Skin of body (tissue), 2 donors: ENCODE measurements around the gene ASPA. TPM values are rescaled to one million over a fixed set of nuclear protein-coding genes. Genes with fewer than 3 reads are reported as not detected.
A peak's percentile ranks its signal among the peaks of the same experiment; 100 is the strongest.
"Not testable (repeated sequence)": the region's sequence is repeated elsewhere in the genome, so short reads cannot be mapped to it uniquely, and the experiment has no call there.

Experiments used
- DNase-seq: peaks from one replicate; lab custom pipeline; 2025; lab: John Stamatoyannopoulos, UW
- total RNA-seq: library from RNA; depleted of rRNA; stranded (reverse); fragments of >200 nt; gene quantifications from one replicate; pipeline ENCODE4 v1.2.3, GENCODE V29; 2014

ASPA gene
- total RNA-seq, result 5.5 TPM

DNA sequence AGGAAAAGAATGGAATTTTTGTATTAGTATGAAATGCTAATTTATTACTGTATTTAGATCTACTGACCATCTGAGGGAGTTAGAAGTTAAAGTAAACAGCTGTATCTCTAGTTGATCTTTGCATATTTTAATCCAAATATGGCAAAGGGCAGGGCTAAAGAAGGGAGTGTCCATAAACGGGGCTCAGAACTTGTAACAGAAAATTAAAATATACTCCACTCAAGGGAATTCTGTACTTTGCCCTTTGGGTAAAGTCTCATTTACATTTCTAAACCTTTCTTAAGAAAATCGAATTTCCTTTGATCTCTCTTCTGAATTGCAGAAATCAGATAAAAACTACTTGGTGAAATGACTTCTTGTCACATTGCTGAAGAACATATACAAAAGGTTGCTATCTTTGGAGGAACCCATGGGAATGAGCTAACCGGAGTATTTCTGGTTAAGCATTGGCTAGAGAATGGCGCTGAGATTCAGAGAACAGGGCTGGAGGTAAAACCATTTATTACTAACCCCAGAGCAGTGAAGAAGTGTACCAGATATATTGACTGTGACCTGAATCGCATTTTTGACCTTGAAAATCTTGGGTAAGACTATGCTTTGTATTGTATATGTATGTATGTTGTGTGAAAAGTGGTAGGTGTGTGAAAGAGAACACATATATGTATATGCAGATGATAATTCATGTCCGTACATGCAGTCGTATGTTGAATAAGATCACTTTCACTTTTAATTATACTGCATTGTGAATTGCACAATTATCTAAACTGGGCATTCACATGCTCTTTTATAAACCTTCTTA lies at the start of gene ASPA:
ASPA (plus strand) TSS at position 186 of the 799 bp plus-strand sequence; CDS start at position 349, 163 bp downstream.
- peak; percentile 41 for DNase-seq

GRCh38 chr17:3433215-3433614 lies 42.6 kb upstream of the ASPA start:
- DNase-seq, result not testable (repeated sequence)

DNA sequence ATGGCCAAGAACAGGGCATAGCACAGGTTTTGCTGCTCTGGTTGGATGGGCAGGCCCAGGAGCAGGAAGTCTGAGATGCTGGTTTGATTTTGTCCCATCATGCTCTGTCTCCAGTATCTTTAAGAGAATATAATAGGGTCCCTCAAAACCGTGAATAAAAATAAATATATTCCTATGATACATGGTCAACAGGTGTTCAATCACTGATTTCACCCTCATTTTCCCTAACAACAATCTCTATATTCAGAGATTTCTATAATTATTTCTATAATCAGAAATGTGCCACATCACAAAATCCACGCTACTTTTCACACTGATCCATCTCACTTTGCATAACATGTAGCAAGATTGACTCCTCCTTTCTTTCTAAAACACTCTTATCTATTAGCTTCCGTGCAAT lies 42.1 kb upstream of the ASPA start, which contains the start of gene OR1E2:
OR1E2 (minus strand) TSS at position 101 of the 400 bp plus-strand sequence; CDS start at position 101, 0 bp downstream.
- no peak for DNase-seq

DNA sequence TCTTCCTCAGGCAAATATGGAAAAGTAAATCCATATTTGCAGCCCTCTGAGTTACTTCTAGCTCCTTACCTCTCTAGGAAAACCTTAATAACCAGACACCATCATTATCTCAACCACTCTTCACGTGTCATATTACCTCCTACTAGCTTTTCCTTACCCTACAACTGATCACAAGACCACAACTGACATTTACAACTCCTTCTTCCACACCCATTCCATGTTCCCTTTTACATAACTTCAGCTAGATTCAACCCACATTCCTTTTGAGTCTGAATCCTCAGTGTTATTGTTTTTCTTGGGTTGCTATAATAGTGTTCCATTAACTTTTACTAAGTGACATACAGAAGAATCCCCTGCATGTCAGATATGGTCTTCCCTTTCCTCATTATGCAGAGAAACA lies 37.4 kb upstream of the ASPA start:
- DNase-seq, result no peak

- DNase-seq, result no peak
Observed at GRCh38 chr17:3440451-3440850, 35.3 kb upstream of the ASPA start.

DNA sequence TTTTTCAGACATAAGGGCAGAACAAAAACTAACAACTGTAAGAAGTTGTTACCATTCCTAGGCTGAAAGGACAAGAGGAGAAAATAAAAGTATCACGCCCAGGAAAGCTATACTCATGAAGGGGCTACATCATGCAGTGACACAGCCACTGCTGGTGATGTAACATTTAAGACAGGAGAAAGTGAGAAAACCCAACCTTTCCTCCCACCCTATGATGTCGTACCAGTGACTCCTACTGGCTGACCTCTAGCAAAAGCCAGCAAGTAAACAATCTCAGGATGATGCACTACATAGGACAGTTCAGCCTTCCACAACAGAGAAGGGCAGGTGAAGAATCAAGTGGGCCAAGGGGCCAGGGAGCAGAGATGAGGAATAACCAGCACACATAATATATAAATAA lies 28.2 kb upstream of the ASPA start:
- no peak for DNase-seq

DNA sequence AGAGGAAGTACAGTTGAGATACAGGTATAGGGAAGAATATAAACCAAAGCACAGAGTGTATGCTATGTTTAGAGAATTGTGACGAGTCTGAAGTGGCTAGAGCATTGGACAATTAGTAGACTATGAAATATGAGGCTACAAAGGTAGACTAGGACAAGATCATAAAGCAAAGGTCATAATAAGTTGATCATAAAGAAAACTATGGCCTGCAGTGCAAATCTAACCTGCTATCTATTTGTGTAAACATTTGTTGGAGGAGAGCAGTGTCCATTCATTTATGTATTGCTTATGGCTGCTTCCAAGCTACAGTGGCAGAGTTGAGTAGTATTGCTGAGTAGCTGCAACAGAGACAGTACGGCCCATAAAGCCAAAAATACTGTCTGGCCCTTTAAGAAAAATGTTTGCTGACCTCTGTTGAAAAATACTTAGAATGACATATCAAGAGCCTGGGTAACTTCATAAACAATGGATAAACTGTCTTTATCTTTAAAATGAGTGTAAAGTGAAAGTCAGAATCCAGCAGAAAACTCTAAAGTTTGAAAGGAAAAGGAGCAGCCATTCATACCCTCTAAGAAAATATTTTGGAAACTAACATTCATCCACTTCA lies 27.6 kb upstream of the ASPA start:
- no peak for DNase-seq

GRCh38 chr17:3466355-3466754 lies 9.4 kb upstream of the ASPA start:
- not testable (repeated sequence) for DNase-seq

DNA sequence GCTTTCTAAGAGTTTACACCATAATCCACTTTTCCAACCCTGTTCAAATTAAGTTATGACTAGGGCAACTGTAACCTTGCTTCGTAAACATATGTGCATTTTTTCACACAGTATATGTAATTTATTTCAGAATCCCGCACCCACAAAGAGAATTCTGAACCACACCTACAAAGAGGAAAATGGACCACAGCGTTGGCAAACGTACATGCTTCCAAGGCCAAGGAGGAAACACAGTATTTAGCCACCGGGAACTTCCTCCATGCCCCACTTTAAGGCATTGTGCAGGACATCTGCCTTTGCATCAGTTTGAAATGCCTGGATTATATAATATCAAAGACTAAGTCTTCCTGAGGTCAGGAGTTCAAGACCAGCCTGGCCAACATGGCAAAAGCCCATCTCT lies 6.3 kb upstream of the ASPA start:
- DNase-seq, result no peak

GRCh38 chr17:3471599-3471998 lies 4.2 kb upstream of the ASPA start, which contains the start of gene SPATA22:
Gene SPATA22, minus strand, starts transcription at chr17:3471819. Its CDS starts 2,494 bp downstream, at chr17:3469325.
- no peak for DNase-seq

GRCh38 chr17:3472137-3472536 lies 3.7 kb upstream of the ASPA start:
- no peak for DNase-seq

DNA sequence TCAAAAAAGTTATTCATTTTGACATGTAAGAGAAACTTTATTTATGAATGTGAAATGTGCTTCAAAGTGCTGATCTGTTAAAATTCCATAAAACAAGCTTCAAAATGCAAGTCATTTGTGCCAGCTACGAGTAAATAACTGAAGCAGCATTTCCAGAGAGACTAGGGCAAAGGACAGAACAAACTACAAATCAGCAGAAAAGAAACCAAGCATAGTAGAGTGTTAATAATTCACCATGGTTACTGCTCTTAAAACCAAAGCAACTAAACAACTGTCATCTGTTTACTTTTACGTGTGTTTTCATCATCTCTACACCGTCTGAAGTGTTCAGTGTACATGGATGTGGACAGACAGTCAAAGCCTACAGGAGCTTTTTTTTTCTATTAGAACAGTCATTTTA lies 1.6 kb upstream of the ASPA start:
- DNase-seq, result peak; percentile 76

DNA sequence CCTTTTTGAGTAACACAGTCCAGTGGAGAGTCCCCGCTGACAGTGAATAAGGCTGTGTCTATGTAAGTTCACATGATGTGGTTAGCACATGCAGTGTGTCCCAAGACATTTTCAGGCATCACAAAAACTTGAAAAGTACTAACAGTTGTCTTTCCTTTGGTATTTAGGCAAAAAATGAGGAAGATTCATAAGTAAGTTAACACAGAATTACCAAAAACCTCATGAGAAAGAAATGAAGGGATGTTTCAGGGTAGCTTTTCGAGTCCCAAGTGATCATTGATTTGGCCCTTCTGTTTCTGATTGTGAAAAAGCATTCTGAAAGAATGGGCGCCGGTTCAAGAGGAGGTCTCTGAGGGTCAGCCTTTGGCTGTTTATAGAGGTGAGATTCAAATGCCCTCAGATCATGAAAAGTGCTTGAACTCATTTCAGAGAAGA lies 529 bp upstream of the ASPA start:
- peak; percentile 73 for DNase-seq

GRCh38 chr17:3479988-3480387 lies 4.2 kb downstream of the ASPA start:
- no peak for DNase-seq

DNA sequence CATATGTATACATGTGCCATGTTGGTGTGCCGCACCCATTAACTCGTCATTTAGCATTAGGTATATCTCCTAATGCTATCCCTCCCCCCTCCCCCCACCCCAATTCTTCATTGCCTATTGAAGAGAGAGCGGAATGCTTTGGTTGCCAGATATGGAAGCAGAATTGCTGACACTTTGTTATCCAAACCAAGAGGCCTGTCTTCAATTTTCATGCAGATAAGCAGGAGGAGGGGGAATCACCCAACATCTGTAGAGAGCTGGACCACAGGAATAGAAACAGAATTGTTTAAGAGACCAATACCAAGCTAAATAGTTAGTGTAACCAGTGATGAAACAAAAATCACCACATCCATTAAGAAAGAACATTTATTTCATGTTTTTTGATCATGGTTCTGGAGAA lies 7.1 kb downstream of the ASPA start:
- DNase-seq, result peak; percentile 1

DNA sequence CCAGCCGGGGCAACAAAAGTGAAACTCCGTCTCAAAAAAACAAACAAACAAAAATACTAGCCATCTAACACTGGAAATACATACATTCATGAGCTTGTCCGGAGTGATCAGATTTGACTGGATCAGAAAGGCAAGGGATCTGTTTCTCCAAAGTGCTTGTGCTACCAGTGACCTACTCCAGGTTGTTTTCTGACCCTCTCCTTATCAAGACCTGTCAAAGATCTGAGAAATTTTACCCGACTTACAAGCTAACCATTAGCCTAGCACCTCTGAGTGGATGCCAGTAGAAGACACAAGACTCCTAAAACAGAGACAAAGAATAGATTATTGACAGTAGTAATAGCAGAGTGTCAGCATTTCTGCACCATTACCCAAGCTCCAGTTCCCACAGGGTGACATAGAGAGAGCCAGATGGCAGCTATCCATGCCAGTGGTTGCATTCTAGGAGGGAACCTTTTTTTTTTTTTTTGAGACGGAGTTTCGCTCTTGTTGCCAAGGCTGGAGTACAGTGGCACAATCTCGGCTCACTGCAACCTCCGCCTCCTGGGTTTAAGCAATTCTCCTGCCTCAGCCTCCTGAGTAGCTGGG lies 9.8 kb downstream of the ASPA start:
- DNase-seq, result no peak

DNA sequence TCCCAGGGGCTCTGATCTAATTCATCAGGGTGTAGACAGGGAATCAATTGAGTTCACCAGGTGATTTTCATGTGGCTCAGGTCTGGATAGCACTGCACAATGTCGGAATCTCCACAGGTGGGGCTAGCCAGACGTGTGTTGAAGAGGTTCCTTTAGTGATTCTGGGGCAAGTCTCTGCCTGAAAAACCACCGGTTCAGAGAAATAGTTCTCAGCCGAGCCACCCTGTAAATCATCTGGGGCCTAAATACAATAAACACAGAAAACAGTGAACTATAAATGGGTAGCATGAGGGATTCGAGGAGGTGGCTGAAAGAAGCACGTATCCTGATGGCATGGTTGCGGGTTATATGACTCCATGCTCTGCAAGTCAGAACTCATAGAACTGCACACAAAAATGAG lies 21.3 kb downstream of the ASPA start:
- no peak for DNase-seq

DNA sequence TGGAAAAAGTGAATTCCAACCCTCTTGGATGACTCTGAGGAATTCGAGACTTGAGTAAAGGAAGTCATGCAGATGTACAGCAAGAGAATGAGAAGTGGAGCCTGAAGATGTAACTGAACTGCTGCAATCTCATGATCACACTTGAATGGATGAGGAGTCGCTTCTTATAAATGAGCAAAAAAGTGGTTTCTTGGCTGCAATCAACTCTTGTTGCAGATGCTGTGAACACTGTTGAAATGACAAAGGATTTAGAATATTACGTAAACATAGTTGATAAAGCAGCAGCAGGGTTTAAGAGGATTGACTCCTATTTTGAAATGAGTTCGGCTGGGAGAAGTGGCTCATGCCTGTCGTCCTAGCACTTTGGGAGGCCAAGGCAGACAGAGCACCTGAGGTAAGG lies 25.5 kb downstream of the ASPA start:
- peak; percentile 36 for DNase-seq

- peak; percentile 40 for DNase-seq
Observed at GRCh38 chr17:3502466-3502865, 26.7 kb downstream of the ASPA start.

- DNase-seq, result no peak
Observed at GRCh38 chr17:3503285-3503684, 27.5 kb downstream of the ASPA start.

DNA sequence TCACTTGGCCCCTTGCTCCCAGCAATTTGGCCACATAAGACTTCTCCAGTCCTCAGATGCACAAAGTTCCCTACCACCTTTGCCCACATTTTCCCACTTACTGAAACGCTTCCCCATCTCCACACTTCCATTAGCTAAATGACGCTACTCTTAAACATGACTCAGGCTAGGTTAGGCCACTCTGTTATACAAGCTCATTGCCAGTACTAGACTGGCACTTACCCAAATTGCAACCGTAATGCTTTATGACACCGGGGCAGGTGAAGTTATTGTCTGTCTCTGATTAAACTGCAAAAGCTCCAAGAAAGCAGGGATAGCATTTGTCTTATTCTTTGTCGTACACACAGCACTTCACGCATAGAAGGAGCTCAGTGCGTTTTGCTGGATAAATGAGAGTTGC lies 29.2 kb downstream of the ASPA start:
- no peak for DNase-seq

- no peak for DNase-seq
Observed at GRCh38 chr17:3506054-3506453, 30.3 kb downstream of the ASPA start.
